NCI-H748 (cell line): ENCODE results near the gene BFAR.
"Not testable (repeated sequence)": the region's sequence is repeated elsewhere in the genome, so short reads cannot be mapped to it uniquely, and the experiment has no call there.

ENCODE experiments used
- DNase-seq: peaks from one replicate; lab custom pipeline; 2025; ENCODE audit not compliant: unreplicated experiment; lab: John Stamatoyannopoulos, UW

Gene BFAR

GRCh38 chr16:14685870-14686793 lies 53.4 kb downstream of the BFAR start:
- not testable (repeated sequence) for DNase-seq

GRCh38 chr16:14694129-14694528 lies 61.4 kb downstream of the BFAR start, which contains the start of gene PLA2G10:
Gene PLA2G10 (minus strand): TSS chr16:14694308. CDS start chr16:14694229, 79 bp downstream.
- DNase-seq = not testable (repeated sequence)

GRCh38 chr16:14701859-14702258 lies 69.1 kb downstream of the BFAR start:
- not testable (repeated sequence) for DNase-seq

GRCh38 chr16:14702672-14703071 lies 69.9 kb downstream of the BFAR start:
- DNase-seq = not testable (repeated sequence)

- DNase-seq = not testable (repeated sequence)
These were observed 70.6 kb downstream of the BFAR start, which contains the start of gene NPIPA3 for GRCh38 chr16:14703156-14704011. Gene NPIPA3 (plus strand): TSS chr16:14703411. CDS start chr16:14708944, 5,533 bp downstream.
